Measurements from ENCODE around the gene MEP1A. TPM values are rescaled to one million over a fixed set of nuclear protein-coding genes. Genes with fewer than 3 reads are reported as not detected.

Gene MEP1A
- total and polyA plus RNA-seq, 2 of the 4 experiments (the other 2 are of a cell fraction) = not detected

GRCh38 chr6:46888578-46888977, 95.4 kb downstream of the MEP1A start:
- no peak overlapping the region for H2BK20ac ChIP-seq (ENCODE audit: low read depth, low read length)
- intact Hi-C loops (cut with micrococcal nuclease) = no loop called here
- no peak overlapping the region for H4K5ac ChIP-seq (ENCODE audit: low read depth, low read length)
- no peak overlapping the region for H2BK15ac ChIP-seq (ENCODE audit: low read depth, low read length)
- H3K4me2 ChIP-seq (ENCODE audit: low read depth, low read length) = no peak overlapping the region
- no peak overlapping the region for H3K18ac ChIP-seq (ENCODE audit: low read depth, low read length)
- H3K4me1 ChIP-seq (ENCODE audit: control insufficient read depth, insufficient read depth, low read length) = no peaks in the 10 kb centered on the region
- no peak overlapping the region for H2AK9ac ChIP-seq (replicated peaks; ENCODE audit: low read depth, low read length, poor library complexity)
- H2AFZ ChIP-seq (replicated peaks; ENCODE audit: low read length, poor library complexity) = no peak overlapping the region
- no peak for TF ChIP-seq SMC3 (IDR thresholded peaks at IDR 0.05; ENCODE audit: low read depth, low read length)
- no peak for TF ChIP-seq MAZ (IDR thresholded peaks at IDR 0.05; ENCODE audit: borderline replicate concordance, low read depth, low read length)
- TF ChIP-seq RCOR1 (IDR thresholded peaks at IDR 0.05; ENCODE audit: insufficient replicate concordance, low read length) = no peak
- no peak for TF ChIP-seq CHD1 (IDR thresholded peaks at IDR 0.05; ENCODE audit: low read depth, low read length)
- no peak for TF ChIP-seq RAD21 (IDR thresholded peaks at IDR 0.05; ENCODE audit: low read length)
- no peak for TF ChIP-seq MAFK (IDR thresholded peaks at IDR 0.05; ENCODE audit: low read depth, low read length)
- TF ChIP-seq BHLHE40 (IDR thresholded peaks at IDR 0.05; ENCODE audit: low read depth, low read length) = no peak
- TF ChIP-seq ELK1 (IDR thresholded peaks at IDR 0.05; ENCODE audit: borderline replicate concordance, low read depth, low read length) = no peak
- ChIA-PET CTCF (no interaction called here), POLR2A (ENCODE audit: unreplicated experiment) (no interaction called here)
- no peak overlapping the region for H4K8ac ChIP-seq (ENCODE audit: low read depth in 2 of 2, low read length in 2 of 2)
- no peak overlapping the region for H3K4ac ChIP-seq (ENCODE audit: low read depth, low read length)
- no peak overlapping the region for H3K14ac ChIP-seq (replicated peaks; ENCODE audit: low read depth, low read length)
- no peak overlapping the region for H3K23ac ChIP-seq (ENCODE audit: low read depth, low read length)
- WGBS, 2 experiments (ENCODE audit: extremely low coverage in 2 of 2, insufficient read length in 1 of 2) = no CpG with 5 or more reads among the region's 4 CpGs
- DNase-seq (no peak), ATAC-seq (ENCODE audit: low read depth) (no peak)
- no peak overlapping the region for H3K27ac ChIP-seq (ENCODE audit: insufficient read depth, low read length)
- in situ Hi-C loops (cut with MboI; ENCODE audit: low sequenced_read_pairs) = no loop called here
- dilution Hi-C loops (cut with HindIII; ENCODE audit: low sequenced_read_pairs, unreplicated experiment) = no loop called here
- H4K91ac ChIP-seq (ENCODE audit: insufficient read depth, low read depth, low read length) = no peak overlapping the region
- H4K20me1 ChIP-seq (ENCODE audit: insufficient read depth, low read length) = no peaks in the 10 kb centered on the region
- H3K9me3 ChIP-seq (ENCODE audit: control insufficient read depth, insufficient read depth, low read length) = no peaks in the 10 kb centered on the region
- BruUV-seq (replicated peaks) = no TSS peak
- no peaks in the 10 kb centered on the region for H3K79me1 ChIP-seq (ENCODE audit: low read depth in 1 of 2, low read length in 2 of 2)
- no peak overlapping the region for H2BK120ac ChIP-seq (ENCODE audit: low read depth, low read length)
- no peak overlapping the region for H3K4me3 ChIP-seq (ENCODE audit: insufficient read depth, low read depth, low read length)
- H3K9me1 ChIP-seq (ENCODE audit: insufficient read depth, low read length) = no peaks in the 10 kb centered on the region
- no peak overlapping the region for H3K56ac ChIP-seq (ENCODE audit: extremely low read depth, insufficient read depth, low read length)
- no peaks in the 10 kb centered on the region for H3K27me3 ChIP-seq (ENCODE audit: control insufficient read depth, insufficient read depth, low read length)
- no peak overlapping the region for H2BK5ac ChIP-seq (ENCODE audit: low read depth, low read length, poor library complexity, severe bottlenecking)
- no peaks in the 10 kb centered on the region for H3K36me3 ChIP-seq (ENCODE audit: control insufficient read depth, insufficient read depth, low read length)
- H2AK5ac ChIP-seq (ENCODE audit: low read depth, low read length) = no peak overlapping the region
- no peak overlapping the region for H3K9ac ChIP-seq (ENCODE audit: low read depth, low read length)

Other genes with a start within 250 kb of the MEP1A start
- gene CYP39A1, start 140.6 kb upstream of the MEP1A start, total RNA-seq (2012; rRNA removed) = under 0.01 TPM in 1 of 2 replicates, not detected in the other
- gene CYP39A1, start 140.6 kb upstream of the MEP1A start, polyA plus RNA-seq (2012; rRNA removed) = 0.03 TPM in 1 of 2 replicates, not detected in the other
- 0.28 TPM in 1 of 2 replicates, not detected in the other for gene SLC25A27, start 140.4 kb upstream of the MEP1A start, total RNA-seq (2012; rRNA removed)
- 0.63 and 1.3 TPM in 2 replicates for gene SLC25A27, start 140.4 kb upstream of the MEP1A start, polyA plus RNA-seq (2012; rRNA removed)
- gene TDRD6, start 105.5 kb upstream of the MEP1A start, total RNA-seq (2012; rRNA removed) = not detected in 2 replicates
- not detected in 2 replicates for gene TDRD6, start 105.5 kb upstream of the MEP1A start, polyA plus RNA-seq (2012; rRNA removed)
- gene PLA2G7, start 58.0 kb upstream of the MEP1A start, total RNA-seq (2012; rRNA removed) = not detected in 2 replicates
- not detected in 2 replicates for gene PLA2G7, start 58.0 kb upstream of the MEP1A start, polyA plus RNA-seq (2012; rRNA removed)
- not detected in 2 replicates for gene ANKRD66, start 46.5 kb upstream of the MEP1A start, total RNA-seq (2012; rRNA removed)
- not detected in 2 replicates for gene ANKRD66, start 46.5 kb upstream of the MEP1A start, polyA plus RNA-seq (2012; rRNA removed)
- not detected in 2 replicates for gene ADGRF5, start 128.5 kb downstream of the MEP1A start, total RNA-seq (2012; rRNA removed)
- not detected in 2 replicates for gene ADGRF5, start 128.5 kb downstream of the MEP1A start, polyA plus RNA-seq (2012; rRNA removed)
- gene ADGRF1, start 248.9 kb downstream of the MEP1A start, total RNA-seq (2012; rRNA removed) = not detected in 2 replicates
- not detected in 2 replicates for gene ADGRF1, start 248.9 kb downstream of the MEP1A start, polyA plus RNA-seq (2012; rRNA removed)

Measured in IMR-90 (cell line).